Type B pancreatic cell (in vitro differentiated cells): ENCODE data around the gene TBKBP1. TPM values are rescaled to one million over a fixed set of nuclear protein-coding genes. Genes with fewer than 3 reads are reported as not detected.

ENCODE experiments used
- DNase-seq: peaks from one replicate; pipeline ENCODE4 v3.0.0; 2021; ENCODE audit warnings: mixed read lengths; ENCODE audit not compliant: unreplicated experiment; ENCODE audit errors: extremely low spot score
- H3K27ac Mint-ChIP-seq: 2 replicates; pipeline ENCODE4 v1.8.0; 2021; ENCODE audit warnings: mild to moderate bottlenecking, mixed read lengths
- H3K27me3 Mint-ChIP-seq: 2 replicates; pipeline ENCODE4 v1.8.0; 2021; ENCODE audit warnings: mixed read lengths
- H3K36me3 Mint-ChIP-seq: 2 replicates; pipeline ENCODE4 v1.8.0; 2021; ENCODE audit warnings: mixed read lengths
- H3K4me1 Mint-ChIP-seq: one replicate; pipeline ENCODE4 v1.8.0; 2021; ENCODE audit warnings: mixed read lengths; ENCODE audit not compliant: unreplicated experiment
- H3K4me3 Mint-ChIP-seq: 2 replicates; pipeline ENCODE4 v1.8.0; 2021; ENCODE audit warnings: mild to moderate bottlenecking, mixed read lengths
- H3K9me3 Mint-ChIP-seq: 2 replicates; pipeline ENCODE4 v1.8.0; 2021; ENCODE audit warnings: mixed read lengths
- CTCF ChIP-seq: fragments of 200-600 bp; sonication (generic); conservative IDR thresholded peaks from 2 replicates; pipeline ENCODE4 v1.5.0; 2021; ENCODE audit warnings: antibody characterized with exemption, mild to moderate bottlenecking
- total RNA-seq: library from RNA; stranded (reverse); gene quantifications from 2 replicates; pipeline ENCODE4 v1.2.1, GENCODE V29; 2021; ENCODE audit warnings: low replicate concordance

TBKBP1 gene
- total RNA-seq, 1 donor from 2014 or later = 19.7 TPM

- H3K4me3 Mint-ChIP-seq = no peak overlapping the region
- peaks cover 14% of the 10 kb centered on the region for H3K4me1 Mint-ChIP-seq
- no peak for TF ChIP-seq CTCF
- H3K27ac Mint-ChIP-seq = no peak overlapping the region
- H3K27me3 Mint-ChIP-seq = no peaks in the 10 kb centered on the region
- H3K36me3 Mint-ChIP-seq = peaks cover 36% of the 10 kb centered on the region
- DNase-seq = no peak
- H3K9me3 Mint-ChIP-seq = no peaks in the 10 kb centered on the region
These were observed 33.9 kb upstream of the TBKBP1 start for GRCh38 chr17:47660064-47660492.

GRCh38 chr17:47663912-47664623, 29.9 kb upstream of the TBKBP1 start:
- Mint-ChIP-seq H3K4me1 (peaks cover 6% of the 10 kb centered on the region), H3K27ac (no peak overlapping the region), H3K36me3 (peaks cover 21% of the 10 kb centered on the region), H3K27me3 (no peaks in the 10 kb centered on the region), H3K4me3 (no peak overlapping the region), H3K9me3 (no peaks in the 10 kb centered on the region)
- no peak for DNase-seq
- TF ChIP-seq CTCF = peak; percentile 92

- peak; percentile 33 for TF ChIP-seq CTCF
- Mint-ChIP-seq H3K9me3 (no peaks in the 10 kb centered on the region), H3K36me3 (peaks cover 23% of the 10 kb centered on the region), H3K4me1 (peaks cover 6% of the 10 kb centered on the region), H3K27me3 (no peaks in the 10 kb centered on the region), H3K4me3 (no peak overlapping the region), H3K27ac (no peak overlapping the region)
- DNase-seq = no peak
These were observed 29.4 kb upstream of the TBKBP1 start for GRCh38 chr17:47664624-47664941.

- no peak for TF ChIP-seq CTCF
- H3K36me3 Mint-ChIP-seq = peaks cover 31% of the 10 kb centered on the region
- no peak for DNase-seq
- H3K4me1 Mint-ChIP-seq = peaks cover 6% of the 10 kb centered on the region
- H3K27me3 Mint-ChIP-seq = no peaks in the 10 kb centered on the region
- H3K27ac Mint-ChIP-seq = no peak overlapping the region
- no peak overlapping the region for H3K4me3 Mint-ChIP-seq
- H3K9me3 Mint-ChIP-seq = no peaks in the 10 kb centered on the region
These were observed 28.3 kb upstream of the TBKBP1 start for GRCh38 chr17:47665655-47666054.

GRCh38 chr17:47669081-47669480, 24.9 kb upstream of the TBKBP1 start:
- H3K4me1 Mint-ChIP-seq = peaks cover 4% of the 10 kb centered on the region
- no peak overlapping the region for H3K4me3 Mint-ChIP-seq
- DNase-seq = no peak
- peaks cover 37% of the 10 kb centered on the region for H3K36me3 Mint-ChIP-seq
- no peak overlapping the region for H3K27ac Mint-ChIP-seq
- H3K27me3 Mint-ChIP-seq = no peaks in the 10 kb centered on the region
- TF ChIP-seq CTCF = no peak
- no peaks in the 10 kb centered on the region for H3K9me3 Mint-ChIP-seq

GRCh38 chr17:47670064-47670463, 23.9 kb upstream of the TBKBP1 start:
- Mint-ChIP-seq H3K27ac (peak overlapping the region; percentile 30), H3K4me1 (no peaks in the 10 kb centered on the region), H3K4me3 (no peak overlapping the region), H3K27me3 (no peaks in the 10 kb centered on the region), H3K9me3 (no peaks in the 10 kb centered on the region), H3K36me3 (peaks cover 41% of the 10 kb centered on the region)
- no peak for DNase-seq
- TF ChIP-seq CTCF = no peak
